ENCODE data around the gene HECW1.
"Not testable (repeated sequence)": the region's sequence is repeated elsewhere in the genome, so short reads cannot be mapped to it uniquely, and the experiment has no call there.

DNA sequence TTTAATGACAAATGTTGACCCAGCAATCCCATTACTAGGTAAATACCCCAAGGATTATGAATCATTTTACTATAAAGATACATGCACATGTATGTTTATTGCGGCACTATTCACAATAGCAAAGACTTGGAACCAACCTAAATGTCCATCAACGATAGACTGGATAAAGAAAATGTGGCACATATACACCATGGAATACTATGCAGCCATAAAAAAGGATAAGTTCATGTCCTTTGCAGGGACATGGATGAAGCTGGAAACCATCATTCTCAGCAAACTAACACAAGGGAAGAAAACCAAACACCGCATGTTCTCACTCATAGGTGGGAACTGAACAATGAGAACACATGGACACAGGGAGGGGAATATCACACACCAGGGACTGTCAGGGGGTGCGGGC, 38.6 kb upstream of the HECW1 start:
- TF ChIP-seq, protein P1, sequence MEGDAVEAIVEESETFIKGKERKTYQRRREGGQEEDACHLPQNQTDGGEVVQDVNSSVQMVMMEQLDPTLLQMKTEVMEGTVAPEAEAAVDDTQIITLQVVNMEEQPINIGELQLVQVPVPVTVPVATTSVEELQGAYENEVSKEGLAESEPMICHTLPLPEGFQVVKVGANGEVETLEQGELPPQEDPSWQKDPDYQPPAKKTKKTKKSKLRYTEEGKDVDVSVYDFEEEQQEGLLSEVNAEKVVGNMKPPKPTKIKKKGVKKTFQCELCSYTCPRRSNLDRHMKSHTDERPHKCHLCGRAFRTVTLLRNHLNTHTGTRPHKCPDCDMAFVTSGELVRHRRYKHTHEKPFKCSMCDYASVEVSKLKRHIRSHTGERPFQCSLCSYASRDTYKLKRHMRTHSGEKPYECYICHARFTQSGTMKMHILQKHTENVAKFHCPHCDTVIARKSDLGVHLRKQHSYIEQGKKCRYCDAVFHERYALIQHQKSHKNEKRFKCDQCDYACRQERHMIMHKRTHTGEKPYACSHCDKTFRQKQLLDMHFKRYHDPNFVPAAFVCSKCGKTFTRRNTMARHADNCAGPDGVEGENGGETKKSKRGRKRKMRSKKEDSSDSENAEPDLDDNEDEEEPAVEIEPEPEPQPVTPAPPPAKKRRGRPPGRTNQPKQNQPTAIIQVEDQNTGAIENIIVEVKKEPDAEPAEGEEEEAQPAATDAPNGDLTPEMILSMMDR (IDR thresholded peaks at IDR 0.05 in 4 of 5, conservative IDR thresholded peaks at IDR 0.05 in 1 of 5), result not testable (repeated sequence)
- TF ChIP-seq POLR2A (IDR thresholded peaks at IDR 0.05), result not testable (repeated sequence)
